Measurements from ENCODE around the gene IPO13.

IPO13 gene

DNA sequence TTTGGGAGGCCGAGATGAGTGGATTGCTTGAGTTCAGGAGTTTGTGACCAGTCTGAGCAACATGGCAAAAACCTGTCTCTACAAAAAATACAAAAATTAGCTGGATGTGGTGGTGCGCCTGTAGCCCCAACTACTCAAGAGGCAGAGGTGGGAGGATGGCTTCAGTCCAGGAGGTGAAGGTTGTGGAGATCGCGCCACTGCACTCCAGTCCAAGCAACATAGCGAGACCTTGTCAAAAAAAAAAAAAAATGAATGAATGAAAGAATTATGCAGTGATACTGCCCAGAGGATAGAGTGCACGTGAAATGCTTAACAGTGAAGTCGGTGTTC lies 22.6 kb downstream of the IPO13 start:
- intact Hi-C loops (cut with DNase I): no loop called here
- DNase-seq: peak in 1 of 10 donors; percentile 66

DNA sequence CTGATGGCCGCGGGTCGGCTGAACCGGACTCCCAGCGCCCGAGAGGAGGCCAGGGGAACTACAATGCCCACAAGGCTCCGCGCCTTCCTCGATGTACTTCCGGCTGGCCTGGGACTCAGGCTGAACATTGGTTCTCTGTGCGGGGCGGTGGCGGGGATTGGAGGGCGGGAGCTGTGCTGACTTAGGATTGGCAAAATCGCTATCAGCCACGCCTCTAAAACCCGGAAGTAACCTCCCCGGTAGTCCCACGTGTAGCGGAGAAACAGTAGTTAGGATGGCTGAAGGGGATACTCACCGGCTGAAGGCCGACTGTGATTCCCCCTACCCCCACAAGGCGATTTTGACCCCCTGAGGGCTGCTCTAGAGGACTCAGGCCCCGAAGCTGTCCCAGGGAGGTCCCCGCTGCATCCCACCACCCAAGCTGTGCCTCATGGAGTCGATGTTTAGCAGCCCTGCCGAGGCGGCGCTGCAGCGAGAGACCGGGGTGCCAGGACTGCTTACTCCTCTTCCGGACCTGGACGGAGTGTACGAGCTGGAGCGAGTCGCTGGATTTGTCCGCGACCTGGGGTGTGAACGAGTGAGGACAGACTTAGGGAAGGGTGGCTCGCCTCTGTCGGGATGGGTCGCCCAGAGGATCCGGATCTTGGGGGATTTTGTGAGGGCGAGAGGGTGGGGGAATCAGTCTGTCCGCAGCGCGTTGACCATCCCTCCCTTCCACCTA lies 23.2 kb downstream of the IPO13 start, which contains the start of gene DPH2:
Gene DPH2 (plus strand): TSS at position 265 of the 721 bp plus-strand sequence. CDS start 166 bp downstream, at position 431.
- peak; percentile 97 to 99 (median 98) for DNase-seq
- intact Hi-C loops (cut with DNase I): no loop called here

DNA sequence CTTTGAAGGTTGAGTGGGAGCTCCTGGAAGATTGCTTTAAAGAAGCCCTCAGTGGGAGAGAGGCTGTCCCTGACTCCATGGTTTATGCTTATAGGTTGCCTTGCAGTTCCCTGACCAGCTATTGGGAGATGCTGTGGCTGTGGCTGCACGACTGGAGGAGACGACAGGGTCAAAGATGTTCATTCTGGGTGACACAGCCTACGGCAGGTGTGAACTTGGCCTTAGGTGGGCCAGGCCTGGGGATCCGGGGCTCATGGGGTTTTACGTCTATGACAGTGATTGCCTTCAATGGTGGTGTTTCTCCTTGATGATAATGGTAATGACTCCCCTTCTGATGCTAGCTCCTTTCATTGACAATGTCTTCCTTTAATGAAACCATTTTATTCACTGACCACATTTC lies 23.8 kb downstream of the IPO13 start:
- intact Hi-C loops (cut with DNase I): no loop called here

DNA sequence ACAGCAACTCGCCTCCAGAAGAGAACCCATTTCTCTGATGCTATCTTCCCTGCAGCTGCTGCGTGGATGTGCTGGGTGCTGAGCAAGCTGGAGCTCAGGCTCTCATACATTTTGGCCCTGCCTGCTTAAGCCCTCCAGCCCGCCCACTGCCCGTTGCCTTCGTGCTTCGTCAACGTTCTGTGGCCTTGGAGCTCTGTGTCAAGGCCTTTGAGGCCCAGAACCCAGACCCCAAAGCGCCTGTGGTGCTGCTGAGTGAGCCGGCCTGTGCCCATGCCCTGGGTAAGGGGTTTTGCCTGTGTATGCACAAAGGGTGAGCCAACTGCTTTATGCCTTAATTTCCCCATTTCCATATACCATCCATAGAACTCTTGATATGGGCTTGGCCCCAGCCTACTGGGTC lies 24.2 kb downstream of the IPO13 start:
- intact Hi-C loops (cut with DNase I): no loop called here
- DNase-seq: peak in 3 of 10 donors; percentile 24 to 78 (median 59)

More for the DNA sequence above, 23.8 kb downstream of the IPO13 start:
- DNase-seq: peak in 2 of 10 donors; percentile 50 to 67

DNA sequence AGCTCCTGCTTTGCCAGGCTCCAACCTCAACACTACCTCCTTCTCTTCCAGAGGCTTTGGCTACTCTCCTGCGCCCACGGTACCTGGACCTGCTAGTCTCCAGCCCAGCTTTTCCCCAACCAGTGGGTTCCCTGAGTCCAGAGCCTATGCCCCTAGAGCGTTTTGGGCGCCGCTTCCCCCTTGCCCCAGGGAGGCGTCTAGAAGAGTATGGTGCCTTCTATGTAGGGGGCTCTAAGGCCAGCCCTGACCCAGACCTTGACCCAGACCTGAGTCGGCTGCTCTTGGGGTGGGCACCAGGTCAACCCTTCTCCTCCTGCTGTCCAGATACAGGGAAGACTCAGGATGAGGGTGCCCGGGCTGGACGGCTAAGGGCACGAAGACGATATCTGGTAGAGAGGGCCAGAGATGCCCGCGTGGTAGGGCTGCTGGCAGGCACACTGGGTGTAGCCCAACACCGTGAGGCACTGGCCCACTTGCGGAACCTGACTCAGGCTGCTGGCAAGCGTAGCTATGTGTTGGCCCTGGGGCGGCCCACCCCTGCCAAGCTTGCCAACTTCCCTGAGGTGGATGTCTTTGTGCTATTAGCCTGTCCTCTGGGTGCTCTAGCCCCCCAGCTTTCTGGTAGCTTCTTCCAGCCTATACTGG lies 24.7 kb downstream of the IPO13 start:
- DNase-seq: peak in 3 of 10 donors; percentile 39 to 72 (median 63)
- intact Hi-C loops (cut with DNase I): no loop called here

DNA sequence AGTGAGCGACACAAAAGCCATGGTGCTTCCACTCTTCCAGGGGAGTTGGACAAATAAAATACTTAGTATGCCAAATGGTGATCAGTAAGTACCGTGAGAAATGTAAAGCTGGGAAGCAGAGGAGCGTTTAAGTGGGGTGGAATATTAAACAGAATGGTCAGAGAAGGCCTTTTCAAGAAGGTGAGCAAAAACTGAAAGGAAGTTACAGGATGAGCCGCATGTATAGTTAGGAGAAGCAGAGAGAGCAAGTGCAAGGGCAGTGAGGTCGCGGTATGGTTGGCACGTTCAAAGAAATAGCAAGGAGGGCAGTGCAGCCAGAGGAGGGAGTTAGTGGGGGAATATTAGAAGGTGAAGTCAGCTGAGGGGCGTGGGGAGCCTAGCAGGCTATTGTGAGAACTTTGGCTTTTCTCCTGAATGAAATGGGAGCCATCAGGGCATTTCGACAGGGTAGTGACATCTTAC lies 27.3 kb downstream of the IPO13 start:
- peak in 1 of 10 donors; percentile 39 for DNase-seq
- intact Hi-C loops (cut with DNase I): loop anchor here (2.0 kb wide), 1 partner anchor 27 kb away; the partner anchor contains the start of gene IPO13

DNA sequence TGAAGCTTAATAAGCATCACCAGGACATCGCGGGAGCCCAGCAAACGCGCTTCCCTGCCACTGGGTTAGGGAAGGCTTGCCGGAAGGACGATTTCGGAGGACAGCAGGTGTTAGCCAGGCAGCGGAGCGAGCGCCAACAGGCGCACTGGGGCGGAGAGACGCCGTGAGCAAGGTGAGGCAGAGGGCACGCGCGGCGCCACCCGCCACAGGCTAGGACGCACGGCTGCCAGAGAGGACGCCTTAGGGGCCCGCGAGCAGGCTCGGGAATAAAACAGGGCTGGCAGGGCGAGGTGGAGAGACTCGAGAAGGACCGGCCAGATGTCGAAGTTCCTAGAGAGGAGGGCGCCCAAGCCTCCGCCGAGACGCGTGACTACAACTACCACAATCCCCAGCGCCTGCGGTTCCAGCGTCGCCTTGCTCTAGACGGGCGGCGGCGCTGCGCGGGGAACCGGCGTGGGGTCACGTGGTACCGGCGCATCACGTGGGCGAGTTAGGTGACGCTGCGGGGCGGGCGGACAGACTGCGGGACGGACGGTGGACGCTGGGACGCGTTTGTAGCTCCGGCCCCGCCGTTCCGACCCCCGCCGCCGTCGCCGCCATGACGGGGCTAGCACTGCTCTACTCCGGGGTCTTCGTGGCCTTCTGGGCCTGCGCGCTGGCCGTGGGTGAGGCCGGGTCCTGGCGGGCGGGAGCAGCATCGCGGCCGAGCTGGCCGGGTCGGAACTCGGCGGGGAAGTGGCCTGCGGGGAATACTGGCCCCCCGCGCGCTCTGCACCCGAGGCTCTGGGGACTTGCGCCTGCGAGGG lies 27.9 kb downstream of the IPO13 start, which contains the start of gene ATP6V0B:
Gene ATP6V0B (plus strand): TSS at position 518 of the 806 bp plus-strand sequence. CDS start 81 bp downstream, at position 599.
- peak; percentile 97 to 100 (median 99) for DNase-seq
- intact Hi-C loops (cut with DNase I): loop anchor here (2.0 kb wide), 1 partner anchor 28 kb away; the partner anchor contains the start of gene IPO13

DNA sequence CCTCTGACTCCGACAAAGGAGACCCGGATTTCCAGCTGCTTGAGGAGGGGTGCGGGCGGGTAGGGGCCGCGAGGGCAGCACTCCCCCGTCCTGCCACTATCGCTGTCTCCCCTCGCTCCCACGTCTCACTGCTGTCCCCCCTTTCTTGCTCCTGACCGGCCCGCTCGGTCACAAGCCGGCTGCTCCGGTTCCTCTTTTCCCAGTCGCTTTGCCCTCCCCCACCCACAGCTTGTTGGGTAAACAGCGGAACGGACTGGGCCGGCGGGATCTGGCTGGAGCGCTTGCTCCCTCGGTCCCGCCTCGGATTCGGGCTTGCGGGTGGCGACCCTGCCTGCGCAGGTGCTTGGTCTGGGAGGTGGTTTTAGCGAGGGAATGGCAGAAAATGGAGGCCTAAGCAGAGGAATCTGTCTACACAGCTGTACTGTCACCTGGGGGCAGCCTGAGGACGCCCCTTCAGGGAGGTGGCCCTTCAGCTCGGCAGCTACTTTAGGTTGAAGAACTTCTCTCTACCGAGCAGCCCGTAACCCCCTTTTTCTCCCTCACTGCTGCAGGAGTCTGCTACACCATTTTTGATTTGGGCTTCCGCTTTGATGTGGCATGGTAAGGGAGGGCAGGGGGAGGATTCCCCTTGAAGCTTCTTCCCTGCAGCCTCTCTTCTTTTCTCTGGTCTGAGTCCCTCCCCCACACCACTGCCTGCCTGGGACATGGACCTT lies 28.7 kb downstream of the IPO13 start:
- peak in 6 of 10 donors; percentile 46 to 88 (median 64) for DNase-seq
- intact Hi-C loops (cut with DNase I): loop anchor here (2.0 kb wide), 1 partner anchor 29 kb away; the partner anchor contains the start of gene IPO13

DNA sequence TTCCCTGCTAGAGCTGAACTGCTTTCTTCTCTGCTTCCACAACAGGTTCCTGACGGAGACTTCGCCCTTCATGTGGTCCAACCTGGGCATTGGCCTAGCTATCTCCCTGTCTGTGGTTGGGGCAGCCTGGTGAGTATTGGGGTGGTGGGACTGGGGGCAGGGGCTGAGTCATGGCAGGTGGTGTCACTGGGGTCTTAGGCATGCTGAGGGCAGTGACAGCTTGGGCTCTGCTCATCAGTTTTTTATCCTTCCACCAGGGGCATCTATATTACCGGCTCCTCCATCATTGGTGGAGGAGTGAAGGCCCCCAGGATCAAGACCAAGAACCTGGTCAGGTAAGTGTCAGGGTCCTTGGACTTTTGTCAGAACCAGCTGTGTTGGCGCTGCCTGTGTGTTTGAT lies 29.3 kb downstream of the IPO13 start:
- peak in 2 of 10 donors; percentile 17 to 37 for DNase-seq
- intact Hi-C loops (cut with DNase I): no loop called here

DNA sequence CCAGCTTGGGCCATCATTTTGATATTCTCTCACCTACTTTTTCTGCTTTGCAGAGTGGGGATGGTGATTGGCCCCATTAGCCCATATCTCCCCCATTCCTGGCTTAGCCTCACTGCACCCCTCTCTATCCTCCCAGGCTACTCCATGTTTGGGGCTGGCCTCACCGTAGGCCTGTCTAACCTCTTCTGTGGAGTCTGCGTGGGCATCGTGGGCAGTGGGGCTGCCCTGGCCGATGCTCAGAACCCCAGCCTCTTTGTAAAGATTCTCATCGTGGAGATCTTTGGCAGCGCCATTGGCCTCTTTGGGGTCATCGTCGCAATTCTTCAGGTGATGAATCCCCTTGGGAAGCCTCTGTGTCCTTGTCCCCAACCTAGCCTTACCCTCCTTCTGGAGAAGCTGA lies 30.1 kb downstream of the IPO13 start:
- intact Hi-C loops (cut with DNase I): no loop called here
- DNase-seq: peak in 1 of 10 donors; percentile 48

DNA sequence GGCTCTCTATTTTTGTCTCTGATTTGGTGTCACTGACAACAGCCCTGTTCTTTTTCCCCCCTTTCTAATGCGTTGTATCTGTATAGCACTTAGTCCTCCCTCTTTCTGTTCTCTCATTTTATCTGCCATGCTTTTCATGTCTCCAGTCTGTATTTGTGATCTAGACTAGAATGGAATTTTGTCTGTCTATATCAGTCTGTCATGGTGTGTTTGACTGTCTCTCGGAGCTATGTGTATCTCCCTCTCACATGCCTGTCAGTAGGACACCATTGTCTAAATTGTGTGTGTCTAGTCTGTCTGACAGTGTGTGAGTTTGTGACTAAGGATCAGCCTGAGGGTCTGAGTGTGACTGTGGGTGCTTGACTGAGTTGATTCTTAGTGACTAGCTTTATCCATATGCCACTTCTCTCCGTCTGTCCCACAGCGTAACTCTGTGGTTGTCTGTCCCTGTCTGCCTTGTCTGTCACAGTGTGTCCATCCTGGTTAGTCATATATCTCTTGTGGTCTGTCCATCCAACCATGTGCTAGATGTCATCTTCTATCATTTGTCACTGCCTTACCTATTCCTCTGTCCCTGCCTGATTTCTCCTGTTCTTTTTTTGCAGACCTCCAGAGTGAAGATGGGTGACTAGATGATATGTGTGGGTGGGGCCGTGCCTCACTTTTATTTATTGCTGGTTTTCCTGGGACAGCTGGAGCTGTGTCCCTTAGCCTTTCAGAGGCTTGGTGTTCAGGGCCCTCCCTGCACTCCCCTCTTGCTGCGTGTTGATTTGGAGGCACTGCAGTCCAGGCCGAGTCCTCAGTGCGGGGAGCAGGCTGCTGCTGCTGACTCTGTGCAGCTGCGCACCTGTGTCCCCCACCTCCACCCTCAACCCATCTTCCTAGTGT lies 30.9 kb downstream of the IPO13 start:
- intact Hi-C loops (cut with DNase I): no loop called here
- DNase-seq: peak in 2 of 10 donors; percentile 38 to 40

DNA sequence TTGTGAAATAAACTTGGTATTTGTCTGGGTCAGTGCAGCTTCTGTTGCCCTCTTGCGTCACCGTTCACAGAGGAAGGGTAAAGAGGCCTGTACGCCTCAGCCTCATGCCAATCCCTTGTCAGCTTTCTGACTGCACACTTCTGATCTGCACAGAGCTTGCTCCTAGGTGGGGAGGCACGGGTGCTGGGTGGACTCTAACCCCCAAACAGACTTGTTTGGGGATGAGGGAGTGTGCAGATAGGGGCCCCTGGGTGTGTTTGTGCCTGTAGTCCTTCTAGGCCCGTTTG lies 31.5 kb downstream of the IPO13 start:
- peak in 2 of 10 donors; percentile 45 to 62 for DNase-seq
- intact Hi-C loops (cut with DNase I): no loop called here

DNA sequence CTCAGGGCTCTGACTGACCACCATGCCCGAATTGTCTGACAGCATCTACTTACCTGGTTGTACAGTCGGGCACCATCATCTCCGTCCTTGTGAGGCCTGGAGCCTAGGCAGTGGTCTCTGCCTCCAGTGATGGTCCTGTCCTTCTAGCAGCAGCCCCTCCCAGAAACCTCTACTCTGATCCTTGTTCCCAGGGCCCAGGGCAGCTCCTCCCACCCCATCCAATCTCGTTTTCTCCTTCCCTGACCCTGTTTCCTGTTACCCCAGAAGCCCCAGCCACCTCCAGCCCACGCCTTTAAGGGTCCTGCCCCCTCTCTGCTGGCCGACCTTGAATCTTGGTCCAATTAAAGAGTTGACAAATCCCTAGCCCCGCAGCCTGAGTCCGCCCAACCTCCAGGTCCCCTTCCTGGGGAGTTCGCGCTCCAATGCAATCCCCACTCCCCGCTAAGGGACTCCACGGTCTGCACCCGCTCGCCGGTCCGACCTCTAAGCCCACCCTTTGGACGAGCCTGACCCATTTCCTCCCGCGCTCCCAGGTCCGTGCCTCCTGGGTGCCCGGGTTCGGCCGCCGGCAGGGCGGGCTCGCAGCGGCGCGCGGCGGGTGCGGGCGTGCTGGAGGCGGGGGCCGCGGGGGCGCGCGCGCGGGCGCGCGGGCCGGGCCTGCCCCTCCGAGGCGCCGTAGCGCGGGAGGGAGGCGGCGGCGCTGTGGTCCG lies 32.0 kb downstream of the IPO13 start, which contains the start of gene B4GALT2:
Gene B4GALT2 (plus strand): TSS at position 660 of the 710 bp plus-strand sequence. CDS start 1,951 bp downstream, outside the sequence.
- intact Hi-C loops (cut with DNase I): no loop called here
- DNase-seq: peak in 8 of 10 donors; percentile 45 to 93 (median 66)

DNA sequence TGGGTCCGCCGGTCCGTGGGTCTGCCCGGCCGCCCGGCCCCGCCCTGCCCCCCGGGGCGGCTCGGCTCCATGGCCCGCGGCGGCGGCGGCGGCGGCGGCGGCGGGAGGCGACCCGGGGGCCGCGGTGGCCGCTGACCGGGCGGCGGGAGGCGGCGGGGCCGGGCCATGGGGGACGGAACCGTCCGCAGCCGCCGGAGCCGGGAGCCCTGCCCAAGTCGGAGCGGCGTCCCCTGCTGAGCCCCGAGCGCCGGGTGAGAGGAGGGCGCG lies 32.4 kb downstream of the IPO13 start:
- DNase-seq: no peak
- intact Hi-C loops (cut with DNase I): no loop called here

DNA sequence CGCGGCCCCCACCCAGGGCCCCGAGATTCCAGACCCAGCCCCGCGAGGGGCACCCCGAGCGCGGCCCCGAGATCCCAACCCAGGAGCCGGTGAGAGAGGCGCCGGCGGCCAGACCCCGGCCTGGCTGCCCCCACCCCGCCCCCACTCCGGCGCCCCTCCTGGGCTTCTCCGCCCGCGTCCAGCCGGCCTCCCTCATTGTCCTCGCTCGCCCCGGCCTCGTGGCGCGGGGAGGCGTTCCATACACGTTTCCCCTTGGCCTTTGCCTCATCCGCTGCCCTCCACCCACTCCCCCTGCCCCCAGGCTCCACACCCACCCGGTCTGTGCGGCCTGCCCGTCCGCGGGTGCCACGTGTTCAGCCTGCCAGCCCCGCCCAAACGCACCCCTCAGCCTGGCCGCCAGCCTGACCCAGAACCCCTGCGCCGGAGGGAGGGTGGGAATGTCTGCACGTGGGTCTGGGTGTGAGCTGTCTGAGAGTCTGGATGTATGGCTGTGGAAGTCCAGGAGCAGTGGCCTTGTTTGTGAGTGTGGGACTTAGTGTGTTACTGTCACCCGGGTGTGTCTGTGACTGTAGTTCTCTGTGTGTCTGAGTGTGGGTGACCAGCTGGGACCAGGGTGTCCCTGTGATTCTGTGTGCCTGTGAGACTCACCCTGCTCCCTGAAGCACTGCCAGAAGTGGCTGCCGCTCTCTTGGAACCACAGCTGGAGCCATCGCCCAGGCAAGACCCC lies 32.9 kb downstream of the IPO13 start:
- intact Hi-C loops (cut with DNase I): no loop called here
- peak in 5 of 10 donors; percentile 35 to 89 (median 84) for DNase-seq

DNA sequence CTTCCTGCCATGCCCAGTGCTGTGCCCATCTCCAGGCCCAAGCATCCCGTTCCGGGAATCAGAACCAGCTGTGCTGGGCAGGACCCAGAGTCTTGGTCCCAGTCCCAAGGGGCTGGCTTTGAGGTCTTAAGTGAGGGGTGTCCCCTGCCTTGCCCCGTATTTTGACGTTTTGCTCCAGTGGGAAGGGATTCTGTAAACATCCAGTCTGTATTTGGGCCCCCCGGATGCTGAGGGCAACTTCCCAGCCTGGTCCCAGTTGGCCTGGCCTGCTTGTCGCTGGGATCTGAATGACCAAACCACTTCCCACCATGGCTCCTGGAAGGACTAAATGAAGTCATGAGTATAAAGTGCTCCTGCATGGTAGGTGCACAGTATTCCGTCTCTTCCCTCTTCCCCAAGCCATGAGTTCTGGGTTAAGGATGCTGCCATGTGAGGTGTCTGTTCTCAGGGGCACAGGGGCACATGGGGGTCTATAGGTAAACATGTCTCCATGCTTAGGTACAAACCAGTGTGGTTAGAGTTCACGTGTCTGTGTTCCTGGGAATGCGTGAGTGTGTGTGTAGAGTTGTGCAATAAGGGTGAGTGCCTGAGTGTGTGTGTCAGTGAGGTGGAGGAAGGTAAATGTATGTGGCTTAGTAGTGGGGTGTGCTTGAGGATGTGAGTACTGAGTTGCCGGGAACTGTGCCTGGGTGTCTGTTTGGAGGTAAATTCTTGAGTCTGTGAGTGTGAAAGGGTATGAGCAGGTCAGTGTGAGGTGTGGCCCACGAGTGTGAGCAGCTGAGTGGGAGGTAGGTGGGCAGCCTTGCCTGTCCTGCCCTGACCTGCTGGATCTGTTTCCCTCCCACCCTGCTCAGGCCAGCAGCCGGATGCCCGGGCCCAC lies 33.7 kb downstream of the IPO13 start:
- DNase-seq: peak in 1 of 10 donors; percentile 68
- intact Hi-C loops (cut with DNase I): no loop called here

DNA sequence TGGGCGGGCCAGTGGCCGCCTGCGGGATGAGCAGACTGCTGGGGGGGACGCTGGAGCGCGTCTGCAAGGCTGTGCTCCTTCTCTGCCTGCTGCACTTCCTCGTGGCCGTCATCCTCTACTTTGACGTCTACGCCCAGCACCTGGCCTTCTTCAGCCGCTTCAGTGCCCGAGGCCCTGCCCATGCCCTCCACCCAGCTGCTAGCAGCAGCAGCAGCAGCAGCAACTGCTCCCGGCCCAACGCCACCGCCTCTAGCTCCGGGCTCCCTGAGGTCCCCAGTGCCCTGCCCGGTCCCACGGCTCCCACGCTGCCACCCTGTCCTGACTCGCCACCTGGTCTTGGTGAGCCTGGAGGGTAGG lies 34.4 kb downstream of the IPO13 start:
- intact Hi-C loops (cut with DNase I): no loop called here

More for the DNA sequence above, 34.4 kb downstream of the IPO13 start:
- peak in 2 of 10 donors; percentile 66 to 83 for DNase-seq

All from posterior cingulate gyrus (tissue), 11 donors.